Activated T-cell treated with anti-CD3 and anti-CD28 coated beads, Interleukin-2, amount 50 U/mL, for 72 hours (primary cell): Measurements from ENCODE around the gene TPSB2. TPM values are rescaled to one million over a fixed set of nuclear protein-coding genes. Genes with fewer than 3 reads are reported as not detected.
"Not testable (repeated sequence)": the region's sequence is repeated elsewhere in the genome, so short reads cannot be mapped to it uniquely, and the experiment has no call there.

ENCODE experiments used
- ATAC-seq, 2 donors: fragments of 150-1000 bp; cut with Tn5 transposase; replicated peaks in 1 of 2; 2 replicates each; pipeline ENCODE4 v1.10.0; 2021; ENCODE audit warnings: moderate library complexity in 2 of 2, mild to moderate bottlenecking in 1 of 2
- DNase-seq, 2 donors: peaks; one replicate each; pipeline ENCODE4 v3.0.0; 2021 to 2022; ENCODE audit warnings: mixed read lengths in 1 of 2
- H3K27ac Mint-ChIP-seq: one replicate; pipeline ENCODE4 v1.8.0; 2022; ENCODE audit warnings: mild to moderate bottlenecking, moderate library complexity, mixed read lengths
- H3K27me3 Mint-ChIP-seq: one replicate; pipeline ENCODE4 v1.8.0; 2022; ENCODE audit warnings: low read depth, mixed read lengths
- H3K36me3 Mint-ChIP-seq, 2 donors: one replicate each; pipeline ENCODE4 v1.8.0; 2022; ENCODE audit warnings: mixed read lengths in 2 of 2, mild to moderate bottlenecking in 1 of 2; ENCODE audit not compliant: insufficient read depth in 2 of 2
- H3K4me1 Mint-ChIP-seq: one replicate; pipeline ENCODE4 v1.8.0; 2022; ENCODE audit warnings: low read depth, mixed read lengths
- H3K4me3 Mint-ChIP-seq, 2 donors: one replicate each; pipeline ENCODE4 v1.8.0; 2022; ENCODE audit warnings: mild to moderate bottlenecking in 2 of 2, mixed read lengths in 2 of 2, moderate library complexity in 2 of 2
- H3K9me3 Mint-ChIP-seq, 2 donors: one replicate each; pipeline ENCODE4 v1.8.0; 2022; ENCODE audit warnings: mixed read lengths in 2 of 2
- total RNA-seq, 2 donors: library from RNA; stranded (reverse); gene quantifications; one replicate each; pipeline ENCODE4 v1.2.3, GENCODE V29; 2022

Gene TPSB2
- total RNA-seq, 2 donors from 2014 or later, result 0.60 TPM; not detected in 1

- Mint-ChIP-seq H3K27me3 (peaks cover 16% of the 10 kb centered on the region), H3K4me3 (no peak overlapping the region), H3K4me1 (peaks cover 4% of the 10 kb centered on the region), H3K36me3 (no peaks in the 10 kb centered on the region), H3K9me3 (no peaks in the 10 kb centered on the region), H3K27ac (no peak overlapping the region)
- DNase-seq, result no peak
- no peak for ATAC-seq
These were observed 27.7 kb upstream of the TPSB2 start for GRCh38 chr16:1257561-1258224.

- Mint-ChIP-seq H3K9me3 (no peaks in the 10 kb centered on the region), H3K36me3 (no peaks in the 10 kb centered on the region), H3K27me3 (peaks cover 9% of the 10 kb centered on the region), H3K4me3 (no peak overlapping the region), H3K27ac (no peak overlapping the region), H3K4me1 (peaks cover 4% of the 10 kb centered on the region)
- no peak for ATAC-seq
- DNase-seq, result no peak
These were observed 26.9 kb upstream of the TPSB2 start for GRCh38 chr16:1256874-1257322.

DNA sequence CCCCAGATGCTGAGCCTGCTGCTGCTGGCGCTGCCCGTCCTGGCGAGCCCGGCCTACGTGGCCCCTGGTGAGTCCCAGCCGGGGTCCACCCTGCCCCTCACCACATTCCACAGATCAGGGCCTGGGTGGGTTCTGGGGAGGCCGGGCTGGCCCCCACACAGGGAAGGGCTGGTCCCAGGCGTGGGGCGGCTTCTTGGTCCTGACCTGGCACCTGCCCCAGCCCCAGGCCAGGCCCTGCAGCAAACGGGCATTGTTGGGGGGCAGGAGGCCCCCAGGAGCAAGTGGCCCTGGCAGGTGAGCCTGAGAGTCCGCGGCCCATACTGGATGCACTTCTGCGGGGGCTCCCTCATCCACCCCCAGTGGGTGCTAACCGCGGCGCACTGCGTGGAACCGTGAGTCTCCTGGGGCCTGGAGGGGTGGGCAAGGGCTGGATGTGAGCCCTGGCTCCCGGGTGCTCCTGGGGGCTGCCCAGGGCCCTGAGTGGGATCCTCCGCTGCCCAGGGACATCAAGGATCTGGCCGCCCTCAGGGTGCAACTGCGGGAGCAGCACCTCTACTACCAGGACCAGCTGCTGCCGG lies 26.4 kb upstream of the TPSB2 start:
- not testable (repeated sequence) for H3K36me3 Mint-ChIP-seq

DNA sequence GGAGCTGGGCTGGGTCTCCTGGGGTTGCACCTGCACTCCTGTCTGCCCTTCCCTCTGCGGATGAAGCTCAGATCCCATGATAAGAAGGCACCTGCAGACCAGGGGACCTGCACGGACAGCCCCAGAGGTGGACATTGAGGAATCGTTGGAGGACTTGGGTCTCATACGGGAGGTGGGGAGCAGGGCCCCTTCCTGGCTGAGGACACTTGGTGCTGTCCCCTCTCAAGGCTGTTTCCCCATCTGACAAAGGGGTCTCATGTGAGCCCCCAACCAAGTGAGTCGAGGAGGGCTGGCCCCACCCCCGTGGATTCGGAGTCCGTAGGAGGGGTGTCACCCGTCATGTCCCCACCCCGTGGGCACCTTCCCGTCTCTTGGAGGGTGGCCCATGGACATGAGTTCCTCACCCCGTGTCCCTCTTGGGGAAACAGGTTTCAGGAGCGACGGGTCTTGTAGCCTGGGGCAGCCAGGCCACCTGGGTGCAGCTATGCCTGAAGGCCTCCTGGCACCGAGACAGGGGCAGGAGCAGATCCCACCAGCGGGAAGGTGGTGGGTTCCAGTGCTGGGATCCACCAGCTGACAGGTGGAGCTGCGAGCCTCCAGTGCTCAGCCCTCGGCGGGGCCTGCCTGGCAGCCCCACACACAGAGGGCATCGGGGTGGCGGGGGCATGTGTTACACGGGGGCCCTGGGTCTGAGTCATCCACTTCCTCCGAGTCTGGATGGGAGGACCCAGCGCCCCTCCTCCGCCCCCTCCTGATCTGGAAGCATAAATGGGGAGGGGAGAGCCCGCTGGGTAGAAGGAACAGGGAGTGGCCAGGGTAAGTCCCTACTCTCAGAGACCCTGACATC lies 25.5 kb upstream of the TPSB2 start, which contains the start of gene TPSD1:
TPSD1 (plus strand) TSS at position 794 of the 847 bp plus-strand sequence. CDS start 212 bp downstream, outside the sequence.
- H3K27me3 Mint-ChIP-seq, ATAC-seq, H3K4me1 Mint-ChIP-seq, H3K9me3 Mint-ChIP-seq, H3K4me3 Mint-ChIP-seq, DNase-seq, H3K27ac Mint-ChIP-seq, H3K36me3 Mint-ChIP-seq: not testable (repeated sequence)

More for the DNA sequence above, 26.4 kb upstream of the TPSB2 start:
- not testable (repeated sequence) for H3K27ac Mint-ChIP-seq, H3K4me3 Mint-ChIP-seq, H3K9me3 Mint-ChIP-seq, DNase-seq, H3K4me1 Mint-ChIP-seq, H3K27me3 Mint-ChIP-seq, ATAC-seq

- not testable (repeated sequence) for H3K4me3 Mint-ChIP-seq, H3K9me3 Mint-ChIP-seq, H3K27me3 Mint-ChIP-seq, ATAC-seq, H3K36me3 Mint-ChIP-seq, H3K27ac Mint-ChIP-seq, DNase-seq, H3K4me1 Mint-ChIP-seq
These were observed 24.8 kb upstream of the TPSB2 start for GRCh38 chr16:1254821-1255220.

GRCh38 chr16:1253701-1254364 lies 23.8 kb upstream of the TPSB2 start:
- DNase-seq, H3K27me3 Mint-ChIP-seq, H3K4me3 Mint-ChIP-seq, H3K9me3 Mint-ChIP-seq, H3K36me3 Mint-ChIP-seq, H3K4me1 Mint-ChIP-seq, H3K27ac Mint-ChIP-seq: not testable (repeated sequence)
- peak; percentile 51 to 73 for ATAC-seq

GRCh38 chr16:1249031-1249755 lies 19.2 kb upstream of the TPSB2 start:
- not testable (repeated sequence) for H3K27ac Mint-ChIP-seq, H3K4me1 Mint-ChIP-seq, H3K4me3 Mint-ChIP-seq, H3K36me3 Mint-ChIP-seq, DNase-seq, H3K9me3 Mint-ChIP-seq
- peaks cover 24% of the 10 kb centered on the region for H3K27me3 Mint-ChIP-seq
- ATAC-seq, result peak; percentile 62 to 64

DNA sequence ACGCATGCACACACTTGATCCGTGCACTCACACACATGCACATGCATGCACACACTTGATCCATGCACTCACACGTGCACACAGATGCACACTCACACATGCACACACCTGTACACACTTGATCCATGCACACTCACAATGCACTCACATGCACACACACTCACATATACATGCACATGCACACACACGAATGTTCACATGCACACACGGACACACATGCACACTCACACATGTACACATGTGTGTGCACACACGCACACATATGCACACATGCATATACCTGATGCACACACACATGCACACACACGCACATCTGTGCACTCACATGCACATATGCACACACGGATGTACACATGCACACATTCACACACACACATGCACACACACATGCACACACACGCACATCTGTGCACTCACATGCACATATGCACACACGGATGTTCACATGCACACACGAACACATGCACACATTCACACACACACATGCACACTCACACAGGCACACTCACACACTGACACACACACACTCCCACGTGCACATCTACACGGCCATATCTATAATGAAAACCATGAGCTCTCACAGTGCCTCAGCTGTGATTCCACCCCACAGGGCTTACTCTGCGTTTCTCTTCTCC lies 18.0 kb upstream of the TPSB2 start:
- H3K9me3 Mint-ChIP-seq, H3K4me1 Mint-ChIP-seq, H3K27ac Mint-ChIP-seq, H3K36me3 Mint-ChIP-seq, H3K4me3 Mint-ChIP-seq, DNase-seq, ATAC-seq: not testable (repeated sequence)
- peaks cover 24% of the 10 kb centered on the region for H3K27me3 Mint-ChIP-seq

DNA sequence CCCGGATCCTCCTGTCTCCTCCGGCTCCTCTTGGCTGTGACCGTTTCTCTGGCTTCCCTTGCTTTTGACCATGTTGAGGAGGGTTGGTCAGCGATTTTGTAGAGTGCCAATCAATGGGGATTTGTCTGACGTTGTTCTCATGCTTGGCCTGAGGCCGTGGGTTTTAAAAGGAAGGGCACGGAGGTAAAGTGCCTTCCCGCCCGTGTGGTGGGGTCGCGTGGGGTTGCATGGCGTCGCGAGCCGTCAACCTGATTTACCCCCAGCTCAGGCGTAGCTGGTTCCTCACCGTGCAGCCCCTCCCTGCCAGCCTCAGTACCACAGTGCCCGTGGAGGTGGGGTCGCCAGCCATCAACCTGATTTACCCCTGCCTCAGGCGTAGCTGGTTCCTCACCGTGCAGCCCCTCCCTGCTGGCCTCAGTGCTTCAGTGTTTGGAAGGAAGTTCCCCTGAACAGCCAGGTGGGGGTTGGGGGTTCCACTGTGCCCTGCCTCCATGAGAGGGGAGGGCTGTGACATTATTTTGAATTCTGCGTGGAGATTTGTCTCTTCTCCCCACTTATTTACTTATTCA lies 15.6 kb upstream of the TPSB2 start:
- H3K4me1 Mint-ChIP-seq, result no peaks in the 10 kb centered on the region
- no peak overlapping the region for H3K4me3 Mint-ChIP-seq
- no peaks in the 10 kb centered on the region for H3K9me3 Mint-ChIP-seq

DNA sequence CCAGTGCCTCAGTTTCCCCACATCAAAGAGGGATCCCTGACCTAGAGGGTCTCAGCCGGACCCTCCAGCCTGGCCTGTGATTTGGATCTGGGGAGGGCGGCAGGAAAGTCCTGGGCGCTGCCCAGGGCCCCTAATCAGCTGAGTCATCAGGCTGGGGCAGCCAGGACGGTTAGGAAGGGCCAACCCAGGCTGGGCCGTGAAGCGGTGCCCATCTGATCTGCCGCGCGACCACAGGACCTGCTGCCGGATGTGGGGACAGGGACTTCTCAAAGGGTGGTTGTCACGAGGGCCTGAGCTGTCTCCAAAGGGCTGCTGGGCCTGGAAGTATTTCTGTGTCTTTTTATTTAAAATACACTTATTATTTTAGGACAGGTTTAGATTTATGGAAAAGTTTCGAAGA lies 14.9 kb upstream of the TPSB2 start:
- H3K36me3 Mint-ChIP-seq, result no peaks in the 10 kb centered on the region
- peaks cover 24% of the 10 kb centered on the region for H3K27me3 Mint-ChIP-seq
- H3K9me3 Mint-ChIP-seq, result no peaks in the 10 kb centered on the region
- no peak overlapping the region for H3K27ac Mint-ChIP-seq
- H3K4me3 Mint-ChIP-seq, result no peak overlapping the region
- peak; percentile 12 to 14 for DNase-seq
- no peaks in the 10 kb centered on the region for H3K4me1 Mint-ChIP-seq
- peak; percentile 40 to 48 for ATAC-seq

More for the DNA sequence above, 15.6 kb upstream of the TPSB2 start:
- H3K36me3 Mint-ChIP-seq, result no peaks in the 10 kb centered on the region
- DNase-seq (no peak), ATAC-seq (no peak)
- peaks cover 24% of the 10 kb centered on the region for H3K27me3 Mint-ChIP-seq
- H3K27ac Mint-ChIP-seq, result no peak overlapping the region

- not testable (repeated sequence) for ATAC-seq, H3K4me1 Mint-ChIP-seq, DNase-seq, H3K9me3 Mint-ChIP-seq, H3K36me3 Mint-ChIP-seq, H3K27ac Mint-ChIP-seq, H3K4me3 Mint-ChIP-seq
- peaks cover 24% of the 10 kb centered on the region for H3K27me3 Mint-ChIP-seq
These were observed 14.2 kb upstream of the TPSB2 start for GRCh38 chr16:1243907-1244850.
